ENCODE data around the gene CCDC110.
A peak's percentile ranks its signal among the peaks of the same experiment; 100 is the strongest.

Gene CCDC110

DNA sequence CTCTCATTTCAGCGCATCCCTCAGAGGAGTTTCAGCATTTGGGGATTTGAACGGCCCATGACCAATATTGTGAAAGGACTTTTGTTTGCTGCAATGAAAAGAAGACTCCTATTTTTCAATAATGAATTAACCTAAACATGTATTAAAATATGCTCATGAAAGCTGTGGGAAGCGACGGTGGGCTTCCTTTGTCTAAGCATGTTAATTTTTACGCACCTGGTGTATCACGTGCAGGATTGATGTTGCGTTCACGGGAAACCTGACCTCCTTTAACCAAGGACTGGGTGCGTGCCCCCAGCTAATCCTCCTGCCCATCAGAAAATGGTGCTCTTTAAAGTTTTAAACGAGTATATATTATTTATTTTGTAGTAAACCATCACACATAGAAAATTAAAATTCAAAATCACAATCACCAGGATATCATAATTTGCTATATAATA lies 590 bp upstream of the CCDC110 start:
- no peak for DNase-seq (ENCODE audit: low spot score)

DNA sequence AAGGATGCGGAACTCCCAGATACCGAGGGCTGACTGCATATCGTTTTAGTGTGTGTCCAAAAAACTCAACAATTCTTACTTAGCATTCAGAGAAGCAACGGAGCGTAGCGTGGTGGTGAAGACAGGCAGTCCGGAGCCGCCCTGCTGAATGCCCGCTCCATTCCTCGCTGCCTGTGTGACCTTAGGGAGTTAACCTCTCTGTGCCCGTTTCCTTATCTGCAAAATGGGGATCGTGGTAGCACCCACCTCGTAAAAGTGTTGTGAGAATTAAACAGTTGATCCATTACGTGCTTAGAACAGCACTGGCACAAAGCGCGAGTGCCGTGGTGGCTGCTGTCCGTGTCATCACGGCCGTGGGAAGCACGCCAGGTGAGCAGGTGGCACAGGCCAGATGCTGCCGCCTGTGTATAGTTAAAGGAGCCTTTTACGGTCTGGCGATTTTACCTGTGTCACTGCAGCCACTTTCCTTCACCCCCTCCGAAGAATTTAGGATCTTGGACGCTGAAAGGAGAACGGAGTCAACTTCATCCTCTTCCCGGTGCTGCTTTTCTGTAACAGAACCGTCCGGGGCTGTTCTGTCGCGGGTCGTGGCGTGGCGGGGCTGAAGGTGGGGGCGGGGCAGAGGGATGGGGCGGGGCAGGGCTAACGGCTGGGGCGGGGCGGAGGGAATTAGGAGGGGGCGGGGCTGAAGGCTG lies 885 bp downstream of the CCDC110 start:
- peak; percentile 27 for DNase-seq (ENCODE audit: low spot score)

DNA sequence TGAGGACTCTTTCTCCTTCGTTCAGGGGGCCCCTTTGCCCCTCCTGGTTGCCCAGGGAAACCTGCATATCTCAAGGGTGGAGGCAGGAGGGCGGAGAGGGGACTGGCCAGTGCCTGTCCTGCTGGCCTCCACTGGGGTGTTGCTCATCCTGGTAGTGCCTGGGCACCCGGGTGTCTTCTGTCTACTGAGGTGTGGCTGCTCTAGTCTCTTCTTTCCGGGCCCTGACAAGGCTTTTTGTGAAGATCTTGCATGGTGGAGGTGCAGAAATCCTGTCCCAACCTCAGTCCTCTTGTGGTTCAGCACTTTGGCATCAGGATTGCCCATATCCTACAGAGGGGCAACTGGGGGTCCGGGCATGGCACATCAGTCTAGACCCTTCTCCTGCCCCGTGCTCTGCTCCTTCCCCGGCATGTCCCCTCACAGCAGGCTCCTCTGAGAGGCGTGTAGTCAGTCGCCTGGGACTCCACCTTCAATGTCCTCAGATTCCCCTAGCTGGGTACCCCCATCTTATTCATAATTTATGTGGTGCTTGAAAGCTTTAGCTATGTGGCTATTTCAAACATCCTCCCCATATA lies 1.9 kb downstream of the CCDC110 start:
- DNase-seq (ENCODE audit: low spot score), result no peak

DNA sequence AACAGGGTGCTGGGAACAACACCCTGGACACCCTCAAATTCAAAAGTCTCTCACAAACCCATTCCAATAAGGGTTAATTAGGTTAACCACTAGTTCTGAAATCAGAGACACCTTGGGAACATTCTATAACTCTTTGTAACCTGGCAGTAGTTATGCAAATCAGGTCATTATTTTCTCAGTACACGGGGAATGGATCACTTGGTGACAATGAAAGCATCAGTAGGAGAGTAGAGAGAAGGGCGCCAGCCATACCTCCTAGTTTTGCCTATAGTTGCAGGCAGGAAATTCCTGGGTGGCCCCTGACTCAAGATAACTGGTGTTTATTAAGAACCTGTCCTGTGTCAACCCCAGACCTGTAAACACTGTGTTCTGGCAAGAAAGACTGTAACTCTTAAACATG lies 2.5 kb downstream of the CCDC110 start:
- no peak for DNase-seq (ENCODE audit: low spot score)

DNA sequence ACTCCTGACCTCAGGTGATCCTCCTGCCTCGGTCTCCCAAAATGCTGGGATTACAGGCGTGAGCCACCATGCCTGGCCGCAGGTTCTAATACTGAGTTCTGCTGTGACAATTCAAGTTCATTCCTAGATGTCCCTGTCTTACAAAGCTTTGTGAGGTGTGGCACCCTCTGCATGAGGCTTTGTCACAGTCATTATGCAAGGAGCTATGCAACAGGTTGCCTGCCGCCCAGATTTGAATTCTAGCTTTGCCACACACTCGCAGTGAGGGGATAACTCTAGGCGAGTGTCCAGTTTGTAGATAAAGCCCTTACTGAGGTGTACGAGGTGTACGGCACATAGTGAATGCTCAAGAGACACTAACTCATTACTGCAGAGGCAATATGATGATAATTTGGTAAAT lies 3.5 kb downstream of the CCDC110 start:
- no peak for DNase-seq (ENCODE audit: low spot score)

DNA sequence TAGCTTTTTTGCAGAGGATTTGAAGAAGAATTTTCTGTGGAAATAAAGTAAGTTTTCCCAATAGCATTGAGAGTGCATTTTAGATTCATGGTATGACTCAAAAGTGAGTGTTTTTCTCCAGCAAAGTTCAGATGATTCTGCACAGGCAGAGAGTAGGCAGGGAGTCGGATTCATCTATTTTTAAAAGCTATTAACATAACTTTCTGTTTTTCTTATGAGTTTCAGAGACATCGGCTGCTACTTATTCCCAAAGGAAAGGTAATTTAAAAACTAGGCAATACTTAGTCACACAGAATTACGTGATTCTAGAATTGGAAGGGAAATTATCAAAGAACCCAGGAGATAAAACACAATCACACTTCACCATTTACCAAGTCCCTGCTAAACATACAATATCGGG lies 4.4 kb downstream of the CCDC110 start:
- no peak for DNase-seq (ENCODE audit: low spot score)

DNA sequence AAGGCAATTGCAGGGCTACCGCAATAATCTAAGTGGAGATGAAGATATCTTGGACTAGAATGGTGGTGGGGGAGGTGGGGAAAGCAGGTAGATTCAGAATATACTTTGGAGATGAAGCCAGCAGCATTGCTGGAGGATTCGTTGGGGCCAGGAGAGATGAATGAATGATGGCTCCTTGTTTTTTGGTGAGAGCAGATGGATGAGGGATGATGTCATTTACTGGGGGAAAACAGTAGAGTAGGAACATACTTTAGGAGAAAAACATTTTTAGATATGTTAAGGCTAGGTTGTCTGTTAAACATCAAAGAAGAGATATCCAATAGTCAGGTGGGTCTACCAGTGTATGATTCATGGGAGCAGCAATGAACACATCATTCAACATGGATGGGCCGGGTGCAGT lies 5.8 kb downstream of the CCDC110 start:
- no peak for DNase-seq (ENCODE audit: low spot score)

DNA sequence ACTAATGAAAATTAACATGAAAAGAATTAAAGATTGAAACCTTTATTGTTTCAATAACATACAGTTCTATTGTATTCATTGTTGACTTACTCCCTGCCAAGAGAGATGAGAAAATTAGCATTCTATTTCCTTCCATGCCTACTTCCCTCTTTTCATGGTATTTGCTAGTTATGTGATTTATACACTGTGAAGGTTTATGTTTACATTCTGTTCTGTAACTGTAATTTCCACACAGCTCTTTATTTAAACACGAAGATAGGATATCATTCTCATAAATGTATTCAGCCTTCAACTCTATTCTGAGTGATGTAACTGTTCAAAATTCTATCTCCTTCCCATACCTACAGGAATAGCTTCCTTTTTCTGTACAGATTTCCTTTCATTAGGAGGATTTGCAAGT lies 6.6 kb downstream of the CCDC110 start:
- DNase-seq (ENCODE audit: low spot score), result no peak

DNA sequence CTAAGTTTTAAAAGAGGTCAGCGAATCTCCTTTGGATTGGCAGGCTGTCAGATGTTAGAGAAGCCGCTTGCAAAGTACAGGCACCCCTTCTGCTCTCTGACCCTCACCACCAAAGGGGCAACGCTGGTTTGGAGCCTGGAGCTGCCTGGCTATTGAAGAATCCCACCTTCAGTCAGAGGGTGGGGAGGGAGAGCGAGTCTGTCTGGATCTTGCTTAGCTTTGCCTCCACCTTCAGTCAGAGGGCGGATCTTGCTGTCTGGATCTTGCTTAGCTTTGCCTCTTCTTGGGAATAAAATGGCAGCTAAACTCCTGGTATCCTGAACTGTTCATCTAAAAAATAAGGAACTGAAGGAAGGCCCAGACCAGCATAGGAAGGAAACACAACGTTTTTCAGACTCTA lies 7.3 kb downstream of the CCDC110 start:
- DNase-seq (ENCODE audit: low spot score), result no peak

DNA sequence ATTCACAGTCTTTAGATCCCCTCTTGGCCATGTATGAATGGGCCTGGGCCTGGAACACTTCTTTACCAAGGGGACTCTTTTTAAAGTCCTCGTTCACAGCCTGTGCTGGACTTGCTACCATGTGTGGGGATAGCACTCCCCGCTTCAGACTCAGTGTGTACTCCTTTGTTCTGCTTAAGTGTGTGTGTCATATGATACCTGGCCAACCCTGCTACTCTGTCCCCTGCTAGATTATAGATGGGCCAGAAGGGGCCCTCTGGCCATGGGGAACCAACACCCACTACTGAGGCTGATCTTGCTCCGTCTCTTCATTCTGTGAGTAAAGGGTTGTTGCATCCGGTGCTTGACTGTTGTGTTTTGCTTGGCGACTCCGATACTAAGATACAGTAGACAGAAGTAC lies 8.0 kb downstream of the CCDC110 start:
- no peak for DNase-seq (ENCODE audit: low spot score)

DNA sequence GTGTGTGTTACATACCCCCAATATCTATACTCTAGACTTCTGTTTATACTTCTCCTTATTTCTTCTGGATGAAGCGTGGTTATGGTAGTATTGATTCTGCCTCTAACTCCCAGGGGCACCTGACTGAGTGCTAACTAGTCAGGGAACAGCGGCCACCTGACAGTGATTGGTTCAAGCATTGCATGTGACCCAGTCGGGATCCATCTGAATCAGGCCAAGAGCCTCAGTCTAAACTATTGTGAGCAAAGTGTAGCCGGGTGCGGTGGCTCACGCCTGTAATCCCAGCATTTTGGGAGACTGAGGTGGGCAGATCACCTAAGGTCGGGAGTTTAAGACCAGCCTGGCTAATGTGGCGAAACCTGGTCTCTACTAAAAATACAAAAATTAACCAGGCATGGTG lies 10.0 kb downstream of the CCDC110 start:
- no peak for DNase-seq (ENCODE audit: low spot score)

DNA sequence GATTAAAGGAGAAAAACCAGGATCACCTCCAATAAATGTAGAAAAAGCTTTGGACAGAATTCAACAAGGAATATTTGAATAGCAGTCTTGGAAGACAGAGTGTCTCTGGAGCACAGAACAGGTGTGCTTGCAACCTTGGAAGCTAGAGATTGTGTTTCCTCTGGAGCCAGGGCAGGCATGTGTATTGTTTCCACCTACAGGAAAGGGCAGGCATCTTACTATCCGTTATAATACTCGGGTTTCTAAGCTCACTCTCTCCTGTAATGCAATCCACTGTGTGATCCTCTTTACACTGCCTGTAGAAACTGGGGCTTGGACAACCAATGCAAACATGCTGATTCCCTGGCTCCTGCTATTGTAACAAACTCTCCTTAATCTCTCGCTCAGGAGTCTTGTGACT lies 14.4 kb downstream of the CCDC110 start:
- DNase-seq (ENCODE audit: low spot score), result no peak

DNA sequence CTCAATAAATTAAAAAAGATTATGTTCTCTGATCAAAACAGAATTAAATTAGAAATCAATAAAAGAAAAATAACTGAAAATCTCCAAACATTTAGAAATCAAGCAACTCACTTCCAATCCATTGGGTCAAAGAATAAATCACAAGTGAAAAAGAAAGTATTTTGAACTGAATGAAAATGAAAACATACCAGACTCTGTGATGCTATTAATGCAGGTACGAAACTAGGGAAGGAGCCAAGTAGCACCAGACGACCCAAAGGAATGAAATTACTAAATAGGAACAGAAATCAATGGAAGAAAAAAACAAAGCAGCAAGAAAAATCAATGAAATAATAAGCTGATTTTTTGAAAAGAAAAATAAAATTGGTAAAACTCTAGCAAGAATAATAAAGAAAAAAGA lies 15.4 kb downstream of the CCDC110 start:
- no peak for DNase-seq (ENCODE audit: low spot score)

DNA sequence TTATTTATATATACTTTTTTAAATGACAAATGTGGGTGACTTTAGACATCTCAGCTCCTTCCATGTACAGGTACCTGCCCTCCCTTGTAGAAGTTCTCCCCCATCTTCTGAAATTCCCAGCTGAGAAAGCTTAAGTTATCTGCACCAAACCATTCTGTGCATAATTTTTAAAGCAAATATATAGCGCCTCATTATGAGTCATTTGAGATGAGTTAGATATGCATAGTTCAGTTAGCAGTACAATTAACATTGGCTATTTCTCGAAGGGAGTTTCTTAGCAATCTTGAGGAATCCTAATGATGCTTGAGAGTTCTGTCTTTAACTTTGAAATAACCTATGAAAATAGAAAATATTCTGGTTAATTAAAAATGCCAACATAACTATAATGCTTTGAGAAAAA lies 26.3 kb downstream of the CCDC110 start:
- no peak for DNase-seq (ENCODE audit: low spot score)

DNA sequence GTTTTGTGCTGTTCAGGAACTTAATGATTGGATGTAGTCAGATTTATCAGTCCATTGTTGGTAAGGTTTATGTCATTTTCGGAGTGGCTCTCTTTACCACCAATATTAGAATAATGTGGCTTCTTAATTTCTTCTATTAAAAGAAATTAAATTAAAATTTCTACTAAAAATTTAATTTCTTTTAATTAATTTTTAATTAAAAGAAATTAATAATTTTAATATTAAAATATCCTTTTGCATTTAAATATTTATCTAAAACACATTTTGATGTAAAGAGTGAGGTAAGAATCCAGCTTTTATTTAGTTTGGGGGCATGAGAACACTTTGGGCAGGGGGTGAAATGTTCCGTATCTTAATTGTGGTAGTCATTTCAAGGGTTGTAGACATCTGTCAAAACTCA lies 30.1 kb downstream of the CCDC110 start:
- DNase-seq (ENCODE audit: low spot score), result no peak

DNA sequence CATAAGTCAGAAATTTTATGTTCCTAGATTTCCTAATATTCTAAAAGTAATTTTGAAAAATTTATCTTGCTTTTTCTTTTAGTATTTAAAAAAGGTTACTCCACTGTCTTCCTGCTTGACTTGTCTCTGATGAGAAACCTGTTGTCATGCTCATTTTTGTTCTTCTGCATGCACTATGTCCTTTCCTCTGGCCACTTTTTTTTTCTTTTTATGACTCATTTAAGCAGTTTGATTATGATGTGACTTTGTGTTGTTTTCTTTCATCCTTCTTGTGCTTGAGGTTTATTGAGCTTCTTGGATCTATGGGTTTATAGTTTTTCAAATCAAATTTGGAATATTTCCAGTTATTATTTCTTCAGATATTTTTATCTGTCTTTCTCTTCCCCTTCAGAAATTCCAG lies 33.7 kb downstream of the CCDC110 start:
- no peak for DNase-seq (ENCODE audit: low spot score)

DNA sequence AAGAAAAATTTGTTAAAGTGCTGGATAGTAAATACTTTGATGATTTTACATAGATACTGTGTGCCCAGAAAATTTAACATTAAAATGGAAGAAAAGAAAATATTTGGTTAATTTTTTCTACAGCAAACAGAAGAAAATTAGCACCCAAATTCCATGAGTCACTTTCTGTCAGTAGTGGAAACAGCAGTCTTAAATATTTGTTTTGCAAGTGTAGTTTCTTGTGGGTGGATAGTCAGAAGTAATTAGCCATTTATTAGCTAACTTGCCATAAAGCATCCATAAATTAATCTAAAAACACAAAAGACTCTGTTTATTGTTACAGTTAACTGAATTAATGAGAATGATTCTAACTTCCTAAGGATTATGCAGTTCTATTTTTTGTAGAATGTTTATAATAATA lies 36.1 kb downstream of the CCDC110 start:
- DNase-seq (ENCODE audit: low spot score), result no peak

DNA sequence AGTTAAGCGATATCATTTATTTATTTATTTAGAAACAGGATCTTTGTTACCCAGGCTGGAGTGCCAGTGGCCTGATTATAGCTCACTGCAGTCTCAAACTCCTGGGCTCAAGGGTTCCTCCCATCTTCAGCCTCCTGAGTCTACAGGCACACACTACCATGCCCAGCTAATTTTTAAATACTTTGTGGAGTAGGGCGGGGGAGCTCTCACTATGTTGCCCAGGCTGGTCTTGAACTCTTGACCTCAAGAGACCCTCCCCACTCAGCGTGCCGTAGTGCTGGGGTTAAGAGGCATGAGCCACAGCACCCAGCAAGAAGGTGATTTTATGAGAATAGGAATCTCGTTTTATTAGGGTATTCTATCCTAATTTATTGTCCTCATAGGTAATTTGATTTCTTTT lies 41.9 kb downstream of the CCDC110 start:
- DNase-seq (ENCODE audit: low spot score), result no peak

DNA sequence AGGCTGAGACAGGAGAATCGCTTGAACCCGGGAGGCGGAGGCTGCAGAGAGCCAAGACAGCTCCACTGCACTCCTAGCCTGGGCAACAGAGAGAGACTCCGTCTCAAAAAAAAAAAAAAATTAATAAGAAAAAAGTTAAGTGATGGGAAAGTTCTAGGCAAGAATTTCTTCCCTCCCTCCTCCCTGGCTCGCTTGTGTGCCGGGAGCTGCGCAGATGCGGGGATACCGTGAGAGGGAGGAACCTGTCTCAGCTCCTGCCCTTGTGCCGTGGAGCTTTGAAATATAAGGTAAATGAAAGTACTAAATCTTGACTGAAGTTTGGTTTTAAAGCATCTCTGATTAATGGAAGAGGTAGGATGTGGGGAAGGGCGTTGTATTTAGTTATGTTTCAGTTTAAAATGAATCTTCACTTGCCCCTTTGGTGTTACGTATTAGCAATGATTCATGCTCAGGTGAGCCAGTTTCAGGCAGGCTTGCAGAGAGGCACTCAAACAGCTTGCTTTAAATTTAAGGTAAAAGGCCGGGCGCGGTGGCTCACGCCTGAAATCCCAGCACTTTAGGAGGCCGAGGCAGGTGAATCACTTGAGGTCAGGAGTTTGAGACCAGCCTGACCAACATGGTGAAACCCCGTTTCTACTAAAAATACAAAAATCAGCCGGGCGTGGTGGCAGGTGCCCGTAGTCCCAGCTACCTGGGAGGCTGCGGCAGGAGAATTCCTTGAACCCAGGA lies 44.4 kb downstream of the CCDC110 start:
- DNase-seq (ENCODE audit: low spot score), result no peak

DNA sequence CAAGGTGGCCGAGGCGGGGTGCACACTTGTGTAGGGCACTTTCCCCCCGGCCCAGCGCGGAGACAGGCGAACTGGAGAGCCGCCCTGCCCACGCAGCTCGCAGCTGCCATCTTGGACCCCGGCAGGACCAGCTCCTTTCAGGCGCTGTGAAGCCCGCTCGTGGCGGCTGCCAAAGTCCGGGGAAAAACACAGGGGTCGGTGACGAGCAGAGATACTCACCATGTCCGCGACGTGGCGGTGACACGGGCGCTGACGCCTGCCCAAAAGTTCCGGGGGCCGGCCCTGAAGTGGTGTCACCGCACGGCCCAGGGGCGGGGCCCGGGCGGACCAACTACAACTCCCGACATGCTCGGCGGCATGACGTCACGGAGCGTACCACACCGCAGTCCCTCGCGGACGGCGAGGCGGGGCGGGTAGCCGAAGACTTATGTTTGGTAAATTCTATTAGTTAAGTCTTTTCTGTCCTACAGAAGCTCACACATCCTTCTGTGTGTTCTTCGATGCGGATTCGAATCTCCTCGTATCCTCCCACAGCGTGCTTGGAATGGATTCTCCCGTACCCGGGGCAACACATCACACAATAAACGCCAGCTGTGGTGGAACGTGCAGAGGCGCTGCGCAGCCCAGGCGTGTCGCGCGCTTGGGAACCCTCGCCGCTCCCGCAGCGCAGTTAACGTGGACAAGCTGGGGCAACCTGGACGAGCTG lies 45.7 kb downstream of the CCDC110 start, which contains the start of gene UFSP2:
TSS of gene UFSP2 (minus strand) at position 318 of the 706 bp plus-strand sequence. CDS start at position 222, 96 bp downstream.
- DNase-seq (ENCODE audit: low spot score), result peak; percentile 81

DNA sequence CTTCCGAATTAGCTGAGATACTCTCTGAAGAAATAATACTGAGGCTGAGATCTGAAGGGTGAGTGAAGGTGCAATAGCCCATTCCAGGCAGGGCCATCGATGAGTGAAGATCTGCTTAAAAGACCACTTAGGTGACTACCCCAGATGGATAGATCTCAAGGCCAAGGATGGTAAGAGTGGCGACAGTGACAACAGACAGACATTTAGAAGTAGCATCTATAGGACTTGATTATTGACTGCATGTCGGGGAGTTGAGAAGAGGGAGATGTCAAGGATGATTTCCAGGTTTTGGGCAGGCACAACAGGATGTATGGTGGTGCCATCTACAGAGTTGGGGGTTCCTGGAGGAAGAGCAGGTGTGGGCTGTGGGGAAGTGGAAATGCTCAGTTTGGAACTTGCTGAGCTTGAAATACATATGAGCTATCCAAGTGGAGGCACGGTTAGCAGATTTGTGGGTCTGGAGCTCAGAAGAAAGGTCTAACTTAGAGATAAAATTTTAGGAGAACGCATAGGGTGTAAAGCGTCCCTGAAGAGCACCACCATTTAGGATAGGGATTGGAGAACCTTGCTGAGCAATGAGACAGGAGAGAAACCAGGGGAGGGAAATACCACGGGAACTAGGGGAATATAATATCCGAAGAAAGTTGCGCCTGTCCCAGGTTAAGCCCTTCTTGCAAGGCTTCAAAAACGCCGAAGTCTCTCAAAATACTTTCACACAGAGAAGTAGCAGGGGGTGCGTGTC lies 46.5 kb downstream of the CCDC110 start:
- DNase-seq (ENCODE audit: low spot score), result no peak
